HG02973 (cell line): ENCODE results near the gene POU3F2.

ENCODE experiments used
- ATAC-seq: cut with Tn5 transposase; IDR thresholded peaks from one replicate; pipeline ENCODE4 v1.9.1; 2021; ENCODE audit warnings: moderate library complexity; ENCODE audit not compliant: unreplicated experiment

POU3F2 gene

GRCh38 chr6:98830146-98830545 is 4.2 kb upstream of the POU3F2 start:
- ATAC-seq: no peak

GRCh38 chr6:98831057-98831958 is 3.1 kb upstream of the POU3F2 start:
- no peak for ATAC-seq

- ATAC-seq: no peak
Measured at GRCh38 chr6:98831959-98832283, 2.5 kb upstream of the POU3F2 start.

- ATAC-seq: no peak
Measured at GRCh38 chr6:98832284-98833056, 1.9 kb upstream of the POU3F2 start.

GRCh38 chr6:98833057-98833306 is 1.4 kb upstream of the POU3F2 start:
- ATAC-seq: no peak

GRCh38 chr6:98833307-98834059 is 891 bp upstream of the POU3F2 start:
- ATAC-seq: peak; percentile 12

- ATAC-seq: no peak
Measured at GRCh38 chr6:98835149-98836024, 1.0 kb downstream of the POU3F2 start.

- no peak for ATAC-seq
Measured at GRCh38 chr6:98836025-98836961, 1.9 kb downstream of the POU3F2 start.

GRCh38 chr6:98836962-98837944 is 2.9 kb downstream of the POU3F2 start:
- ATAC-seq: no peak

- no peak for ATAC-seq
Measured at GRCh38 chr6:98838032-98838431, 3.7 kb downstream of the POU3F2 start.

- no peak for ATAC-seq
Measured at GRCh38 chr6:98838975-98839374, 4.6 kb downstream of the POU3F2 start.

- ATAC-seq: no peak
Measured at GRCh38 chr6:98839781-98840361, 5.5 kb downstream of the POU3F2 start.

- ATAC-seq: no peak
Measured at GRCh38 chr6:98840385-98840784, 6.0 kb downstream of the POU3F2 start.

- ATAC-seq: no peak
Measured at GRCh38 chr6:98840996-98841513, 6.7 kb downstream of the POU3F2 start.

GRCh38 chr6:98841621-98842341 is 7.4 kb downstream of the POU3F2 start:
- no peak for ATAC-seq

GRCh38 chr6:98842342-98843180 is 8.2 kb downstream of the POU3F2 start:
- no peak for ATAC-seq
